ENCODE measurements around the gene BMP6. TPM values are rescaled to one million over a fixed set of nuclear protein-coding genes. Genes with fewer than 3 reads are reported as not detected.

The BMP6 gene
- total and polyA plus RNA-seq, 10 of the 15 experiments (the other 5 are each of a cell fraction or from before 2014, with no cell fraction given), result 0.02 to 0.15 (median 0.05) TPM; not detected in 5

- no peak for TF ChIP-seq HSF1 (IDR thresholded peaks at IDR 0.05; ENCODE audit: low read depth, low read length)
These were observed 36.9 kb downstream of the BMP6 start (continued) for GRCh38 chr6:7762760-7763159.

- ChIA-PET CTCF (no interaction called here), RAD21 (ENCODE audit: unreplicated experiment) (no interaction called here), SMC1A (ENCODE audit: uncharacterized antibody, unreplicated experiment) (no interaction called here), POLR2A (no interaction called here)
- no peaks in the 10 kb centered on the region for H3K27me3 ChIP-seq (replicated peaks in 1 of 2; ENCODE audit: control insufficient read depth in 2 of 2, insufficient read depth in 2 of 2, low read length in 1 of 2)
- H3K9me3 ChIP-seq (replicated peaks; ENCODE audit: control insufficient read depth, insufficient read depth, low read length), result no peaks in the 10 kb centered on the region
- no peaks in the 10 kb centered on the region for H3K36me3 ChIP-seq (ENCODE audit: control insufficient read depth in 2 of 2, insufficient read depth in 2 of 2, low read length in 1 of 2)
- DNase-seq (ENCODE audit: low read depth, low spot score), result no peak
- H3K27ac ChIP-seq (ENCODE audit: control insufficient read depth, insufficient read depth), result no peak overlapping the region
- no TSS peak for BruUV-seq (replicated peaks)
- TF ChIP-seq CHD1 (IDR thresholded peaks at IDR 0.05; ENCODE audit: low read depth, low read length) (no peak), SMAD5 (IDR thresholded peaks at IDR 0.05; ENCODE audit: low read depth) (no peak), KDM1A (IDR thresholded peaks at IDR 0.05; ENCODE audit: borderline replicate concordance) (no peak), FOS (IDR thresholded peaks at IDR 0.05; ENCODE audit: borderline replicate concordance, extremely low read depth, insufficient read length) (no peak), JUNB (IDR thresholded peaks at IDR 0.05) (no peak), USF2 (IDR thresholded peaks at IDR 0.05; ENCODE audit: borderline replicate concordance, low read depth, low read length) (no peak), PAX5 (IDR thresholded peaks at IDR 0.05; ENCODE audit: borderline replicate concordance, low read depth, low read length) (no peak), IRF4 (IDR thresholded peaks at IDR 0.05; ENCODE audit: low read depth, low read length) (no peak), PKNOX1 (IDR thresholded peaks at IDR 0.05) (no peak), E2F4 (IDR thresholded peaks at IDR 0.05; ENCODE audit: low read depth, low read length) (no peak), HCFC1 (IDR thresholded peaks at IDR 0.05; ENCODE audit: low read length) (no peak), BMI1 (IDR thresholded peaks at IDR 0.05; ENCODE audit: borderline replicate concordance) (no peak), DPF2 (IDR thresholded peaks at IDR 0.05) (no peak), SP1 (IDR thresholded peaks at IDR 0.05; ENCODE audit: low read depth, low read length) (no peak), MEF2B (IDR thresholded peaks at IDR 0.05; ENCODE audit: partially characterized antibody, poor library complexity, severe bottlenecking) (no peak), ATF3 (IDR thresholded peaks at IDR 0.05; ENCODE audit: borderline replicate concordance, extremely low read depth, low read depth, low read length) (no peak), SUPT20H (IDR thresholded peaks at IDR 0.05; ENCODE audit: borderline replicate concordance, control insufficient read depth, low read depth, low read length) (no peak), IRF3 (IDR thresholded peaks at IDR 0.05) (no peak)
- H3K4me2 ChIP-seq (ENCODE audit: control insufficient read depth, insufficient read depth), result no peak overlapping the region
- H3K9ac ChIP-seq (ENCODE audit: control insufficient read depth, insufficient read depth, low read length), result no peak overlapping the region
- no peaks in the 10 kb centered on the region for H3K4me1 ChIP-seq (ENCODE audit: control insufficient read depth, insufficient read depth, low read length)
- H3K79me2 ChIP-seq (ENCODE audit: control insufficient read depth, insufficient read depth, low read length), result no peaks in the 10 kb centered on the region
- no peak overlapping the region for H2AFZ ChIP-seq (ENCODE audit: control insufficient read depth, low read depth, low read length)
- intact Hi-C loops (cut with micrococcal nuclease; ENCODE audit: unreplicated experiment), result no loop called here
- no peaks in the 10 kb centered on the region for H4K20me1 ChIP-seq (ENCODE audit: control insufficient read depth, insufficient read depth)
- no peak for ATAC-seq
- FAIRE-seq, result no peak
- no peak overlapping the region for H3K4me3 ChIP-seq
- WGBS (ENCODE audit: insufficient coverage, insufficient replicate concordance, low lambda C conversion rate, missing lambda C conversion rate), result 44% methylated on average over 9 of the region's 9 CpGs
- in situ Hi-C loops (cut with MboI), result no loop called here
These were observed 38.0 kb downstream of the BMP6 start for GRCh38 chr6:7763881-7764280.
